8988T (cell line): Measurements from ENCODE around the gene FILIP1L.

ENCODE experiments used
- DNase-seq: peaks from one replicate; pipeline ENCODE4 v3.0.0; 2011

Gene FILIP1L

DNA sequence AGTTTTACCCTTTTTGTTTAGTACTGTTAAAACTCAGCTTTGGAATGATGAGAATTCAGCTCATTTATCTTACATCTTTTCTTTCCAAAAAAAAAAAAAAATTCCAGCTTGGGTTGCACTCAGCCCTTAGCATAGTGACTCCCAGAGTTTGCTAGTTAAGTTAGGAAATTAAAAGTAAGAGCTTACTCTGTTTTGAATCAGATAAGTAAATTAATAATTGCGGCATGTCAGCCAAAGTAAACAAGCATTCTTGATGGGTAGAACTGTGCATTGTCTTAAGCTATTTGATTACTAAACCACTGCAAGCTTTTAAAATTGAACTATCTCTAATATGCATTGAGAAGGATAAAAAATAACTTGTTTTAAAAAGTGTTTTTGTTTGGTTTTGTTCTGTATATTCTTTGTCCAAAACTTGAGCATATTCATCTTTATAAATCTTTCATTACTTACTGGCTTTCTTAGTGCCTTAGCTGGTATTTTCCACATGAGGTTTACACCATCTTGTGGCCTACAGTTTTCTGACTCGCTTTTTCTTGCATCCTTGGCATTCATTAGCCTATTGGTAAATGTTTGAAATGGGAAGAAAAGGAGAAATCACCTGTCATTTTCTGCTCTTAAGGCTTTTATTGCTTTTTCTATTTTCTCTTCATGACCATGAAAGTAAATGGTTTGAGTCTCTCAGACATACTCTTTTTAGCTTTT, 107.6 kb downstream of the FILIP1L start:
- DNase-seq: no peak

DNA sequence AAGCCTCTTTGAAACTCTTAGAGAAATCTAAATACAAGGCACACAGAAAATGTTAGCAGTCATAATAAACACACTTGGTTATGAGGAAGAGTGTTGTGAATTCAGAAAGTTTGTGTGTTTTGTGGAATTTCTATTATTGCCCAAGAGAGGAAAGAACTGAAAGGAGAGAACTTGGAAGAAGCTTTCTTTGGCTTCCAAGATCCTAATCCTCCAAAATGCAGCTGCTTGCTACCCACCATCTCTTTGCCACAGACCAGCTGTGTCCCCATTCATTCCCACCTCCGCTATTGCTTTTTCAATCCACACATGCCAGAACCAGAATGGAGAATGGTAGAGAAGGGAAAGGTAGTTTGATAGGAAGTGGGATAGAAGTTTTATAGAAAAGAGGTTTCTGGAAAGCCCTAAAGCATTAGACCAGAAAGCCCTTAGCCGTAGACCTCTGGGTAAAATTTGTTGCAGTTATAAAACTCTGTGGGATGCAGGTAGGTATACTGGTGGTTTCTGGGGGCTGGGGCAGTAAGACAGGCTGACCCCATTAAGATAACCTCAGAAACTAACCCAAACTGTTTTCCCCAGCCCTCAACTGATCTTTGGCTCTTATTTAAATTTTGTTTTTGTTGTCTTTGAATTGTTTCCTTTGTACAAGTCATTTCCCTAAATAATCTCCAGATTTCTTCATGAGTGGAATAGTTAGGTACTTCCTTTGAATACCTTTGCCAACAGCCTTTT, 108.5 kb downstream of the FILIP1L start:
- DNase-seq: no peak

DNA sequence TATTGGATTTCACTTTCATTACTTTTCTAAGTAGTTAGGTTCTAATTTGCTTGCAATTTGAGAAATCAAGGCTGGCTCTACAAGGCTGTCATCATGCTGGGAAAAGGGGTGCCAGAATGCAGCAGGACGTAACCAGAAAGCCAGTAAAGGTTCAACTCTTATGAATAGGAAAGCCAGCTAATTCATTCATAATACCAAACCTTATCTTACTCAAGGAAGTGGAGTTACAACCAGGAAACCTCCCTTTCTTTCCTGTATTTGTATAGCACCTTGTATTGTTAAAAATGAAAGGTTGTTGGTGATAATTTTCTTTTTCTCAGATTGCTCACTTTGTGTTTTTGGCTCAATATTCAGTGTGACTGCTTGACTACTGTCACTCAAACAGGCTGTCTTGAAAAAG, 109.4 kb downstream of the FILIP1L start:
- DNase-seq: no peak

DNA sequence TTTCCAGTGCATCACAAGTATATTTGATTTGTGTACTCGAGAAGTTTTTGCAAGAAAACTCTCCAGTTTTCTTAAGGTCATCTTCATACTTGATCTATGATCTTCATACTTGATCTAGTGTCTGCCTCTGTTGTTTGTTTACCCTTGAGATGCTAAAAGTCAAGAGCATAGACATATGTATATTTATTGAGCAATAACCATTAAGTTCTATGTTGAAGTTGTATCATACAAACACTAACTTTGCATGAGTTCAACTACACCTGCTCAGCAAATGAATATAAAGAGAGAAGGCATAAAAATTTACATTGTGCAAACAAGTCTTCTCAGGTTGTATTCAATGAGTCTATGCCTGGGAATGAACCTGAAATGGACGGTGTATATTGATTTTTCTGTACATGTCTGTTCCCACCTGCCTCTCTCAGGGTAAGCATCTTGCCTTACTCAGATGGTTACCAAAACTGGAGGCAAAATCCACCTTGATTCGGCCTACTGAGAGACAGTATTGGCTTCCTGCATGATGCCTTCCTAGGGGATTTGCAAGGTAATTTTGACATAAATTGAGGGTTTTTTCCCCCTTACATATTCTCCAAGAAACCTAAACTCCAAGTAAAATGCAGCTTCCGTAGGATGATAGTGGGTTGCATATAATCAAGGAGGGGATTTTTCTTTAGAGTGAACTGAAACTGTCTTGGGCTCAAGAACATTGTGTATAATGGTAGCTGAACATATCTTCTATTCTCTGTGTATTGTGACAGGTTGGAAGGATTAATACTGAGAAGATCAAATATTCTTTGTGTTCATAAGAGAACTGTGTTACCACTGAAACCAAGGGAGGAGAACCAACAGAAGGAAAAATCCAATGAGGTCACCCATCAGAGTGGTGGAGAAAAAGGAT, 110.4 kb downstream of the FILIP1L start:
- no peak for DNase-seq

DNA sequence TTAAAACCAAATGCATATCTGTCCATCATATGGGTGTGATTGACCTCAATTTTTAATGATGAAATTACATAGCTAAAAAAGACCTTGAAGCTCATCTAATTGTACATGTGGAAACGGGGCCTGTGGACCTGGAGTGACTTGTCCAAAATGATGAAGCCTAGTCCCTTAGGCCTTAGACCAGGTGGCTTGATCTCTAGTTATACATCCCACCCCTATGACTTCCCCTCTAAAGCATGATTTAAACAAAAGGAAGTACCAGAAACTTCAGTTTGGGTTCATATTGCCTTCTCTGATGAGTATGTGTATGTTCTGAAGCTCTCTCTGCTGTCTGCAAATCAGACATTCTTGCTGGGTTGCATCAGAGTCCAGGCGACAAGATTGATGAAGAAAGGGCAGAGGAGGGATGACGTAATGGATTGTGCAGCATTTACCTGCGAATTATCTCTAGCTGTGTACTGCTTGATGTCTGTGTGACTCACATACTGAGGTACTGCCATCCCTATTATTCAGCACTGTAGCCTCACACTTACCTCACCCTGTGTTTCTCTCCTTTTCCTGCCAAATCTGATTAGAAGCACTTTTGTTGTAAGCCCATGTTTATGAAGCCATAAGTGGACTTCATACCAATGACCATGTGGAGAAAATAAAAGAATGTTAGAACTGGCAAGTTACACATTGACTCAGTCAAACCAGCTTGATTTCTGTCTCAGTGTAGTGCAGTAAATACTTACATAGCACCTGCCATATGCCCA, 111.5 kb downstream of the FILIP1L start:
- DNase-seq: no peak

DNA sequence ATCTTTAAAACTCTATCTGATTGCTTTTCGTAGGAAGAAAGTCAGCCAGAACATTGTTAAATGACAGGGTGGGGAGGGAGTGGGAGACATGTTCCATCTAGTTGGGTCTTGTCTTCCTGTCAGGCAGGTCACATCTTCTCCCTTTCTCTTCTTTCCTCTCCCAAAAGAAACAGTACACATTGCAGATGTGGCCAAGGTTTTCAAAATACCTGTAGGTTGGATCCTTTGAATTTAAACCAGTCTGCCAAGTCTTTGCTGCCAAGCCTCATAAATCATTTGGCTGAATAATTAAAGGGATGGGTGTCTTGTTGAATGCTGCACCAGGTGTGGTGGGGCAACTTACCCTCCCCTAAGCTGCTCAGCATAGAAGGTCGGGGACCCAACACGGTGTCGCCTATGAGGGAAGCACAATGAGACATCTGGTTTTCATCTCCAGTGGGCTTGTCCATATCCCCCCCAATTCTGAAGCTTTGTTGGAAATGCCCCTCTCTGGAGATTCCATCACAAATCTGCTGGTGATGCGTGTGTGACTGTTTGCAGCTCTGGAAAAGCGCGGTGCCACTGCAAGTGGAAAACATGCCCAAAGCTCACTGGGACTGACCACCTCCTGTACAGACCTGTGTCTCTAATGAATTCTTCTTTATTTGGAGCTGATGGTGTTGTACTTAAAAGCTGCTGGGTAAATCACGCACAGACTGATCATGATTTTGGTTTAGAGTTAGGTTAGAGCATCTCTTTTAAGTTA, 112.6 kb downstream of the FILIP1L start:
- DNase-seq: no peak

DNA sequence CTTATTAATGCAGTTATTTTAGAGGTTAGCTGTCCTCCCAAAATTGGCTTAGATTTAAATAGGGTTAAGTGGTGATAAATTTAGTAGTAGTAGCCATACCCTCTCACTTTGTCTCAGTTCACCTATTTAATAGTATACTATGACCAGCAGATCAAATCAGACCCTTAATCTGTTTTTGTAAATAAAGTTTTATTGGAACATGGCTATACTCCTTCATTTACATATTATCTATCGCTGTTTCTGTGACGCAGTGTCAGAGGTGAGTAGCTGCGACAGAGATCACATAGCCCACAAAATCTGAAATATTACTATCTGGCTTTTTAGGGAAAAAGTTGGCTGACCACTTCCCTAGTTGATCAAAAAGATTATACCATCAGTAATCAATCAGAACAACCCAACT, 113.2 kb downstream of the FILIP1L start:
- no peak for DNase-seq

DNA sequence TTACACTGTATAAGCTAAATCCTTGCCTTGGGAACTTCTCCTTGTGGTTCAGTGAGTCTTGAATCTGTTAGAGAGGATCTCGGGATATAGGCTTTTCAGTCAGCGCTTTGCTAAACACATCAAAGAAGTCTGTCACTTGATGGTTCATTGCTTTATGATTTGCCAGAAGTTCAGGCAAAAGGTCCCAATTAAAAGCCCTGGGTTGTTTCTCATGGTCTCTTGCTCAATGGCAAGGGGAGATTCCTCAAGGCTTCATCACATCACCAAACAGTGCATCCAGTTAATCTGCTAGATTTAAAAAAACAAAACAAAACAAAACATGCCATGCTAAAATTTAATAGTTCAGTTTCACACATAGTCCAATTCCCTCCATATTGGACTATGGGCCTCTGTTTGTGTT, 114.8 kb downstream of the FILIP1L start:
- DNase-seq: no peak

DNA sequence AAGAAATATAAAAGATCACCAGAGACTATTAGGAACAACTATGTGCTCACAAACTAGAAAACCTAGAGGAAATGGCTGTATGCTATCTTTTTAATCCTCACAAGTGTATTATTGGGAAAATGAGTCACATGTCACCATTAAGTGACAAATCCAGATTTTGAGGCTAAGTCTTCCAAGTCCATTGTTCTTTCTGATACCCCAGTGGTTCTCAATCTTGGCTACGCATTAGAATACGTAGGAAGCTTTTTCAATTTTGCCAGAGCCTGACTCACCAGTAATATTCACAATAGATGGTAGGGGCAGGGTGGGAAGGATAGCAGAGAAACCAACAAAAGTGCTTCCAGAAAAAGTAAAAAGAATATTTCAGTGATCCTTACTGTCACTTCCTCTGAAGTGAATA, 117.0 kb downstream of the FILIP1L start:
- no peak for DNase-seq

DNA sequence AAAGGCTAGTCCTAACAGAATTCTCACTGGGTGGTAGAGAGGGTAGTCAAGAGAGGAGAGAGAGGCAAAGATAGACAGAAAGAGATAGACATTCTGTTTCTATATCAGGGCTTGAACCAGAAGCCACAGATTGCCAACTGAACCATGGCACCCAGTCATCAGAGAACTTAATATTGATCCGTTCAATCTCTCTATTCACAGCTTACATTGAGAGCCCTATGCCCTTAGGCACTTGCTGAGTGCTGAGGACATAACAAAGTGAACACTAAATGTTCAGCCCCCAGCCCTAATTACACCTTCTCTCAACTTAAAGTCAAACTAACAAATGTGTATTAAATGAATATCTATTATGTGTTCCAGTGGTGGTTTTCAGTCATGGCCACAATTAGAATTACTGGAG, 124.1 kb downstream of the FILIP1L start:
- no peak for DNase-seq

DNA sequence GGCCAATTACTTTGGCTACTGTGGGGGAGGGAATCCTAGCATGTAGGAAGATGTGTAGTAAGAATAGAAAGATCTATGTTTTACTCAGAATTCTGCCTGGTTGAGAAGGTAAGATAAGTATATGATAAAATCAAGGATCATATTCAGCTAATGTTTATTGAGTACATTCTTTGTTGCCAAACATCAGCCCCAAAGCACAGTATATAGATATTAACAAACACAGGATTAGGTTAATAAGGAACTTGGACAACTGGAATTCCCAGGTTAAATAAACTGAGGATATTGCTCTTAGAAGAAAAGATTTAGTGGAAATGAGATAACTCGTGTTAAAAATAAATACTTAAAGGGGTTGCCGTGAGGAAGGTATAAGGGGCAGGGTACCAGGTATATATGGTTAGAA, 129.6 kb downstream of the FILIP1L start:
- no peak for DNase-seq

DNA sequence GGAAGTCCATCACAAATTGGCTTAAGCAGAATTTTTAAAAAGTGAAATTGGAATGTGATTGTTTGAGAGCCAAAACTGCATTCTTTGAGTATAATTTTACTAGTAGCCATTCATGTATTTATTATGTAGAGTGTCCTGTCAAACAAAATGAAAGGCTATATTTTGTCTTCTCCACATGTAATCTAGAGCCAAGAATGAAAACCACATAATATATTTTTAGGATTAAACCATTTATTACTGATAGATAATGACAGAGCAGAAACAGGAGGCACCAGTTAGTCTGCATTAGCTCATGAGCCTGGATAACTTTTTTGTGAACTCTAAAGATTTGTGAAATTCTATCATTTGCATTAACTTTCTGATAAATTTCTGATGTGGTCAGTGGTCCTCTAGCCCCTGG, 130.2 kb downstream of the FILIP1L start:
- no peak for DNase-seq

DNA sequence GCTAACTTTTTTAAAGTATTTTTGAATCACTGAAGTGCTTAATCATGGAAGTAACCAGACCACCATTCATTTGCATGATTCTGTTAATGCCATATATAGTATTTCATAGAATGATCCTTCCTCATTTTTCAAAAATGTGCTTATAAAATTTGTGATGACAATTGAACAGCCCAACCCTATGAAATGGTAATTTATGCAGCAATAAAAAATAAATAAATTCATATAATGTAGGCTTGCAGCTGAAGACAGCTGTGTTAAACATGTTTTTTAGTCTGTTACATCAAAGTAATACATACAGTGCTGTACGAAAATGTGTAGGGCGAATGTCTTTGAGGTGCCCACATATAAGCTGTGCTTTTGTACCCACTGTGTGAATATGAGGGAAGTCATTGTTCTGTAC, 131.7 kb downstream of the FILIP1L start:
- DNase-seq: no peak

DNA sequence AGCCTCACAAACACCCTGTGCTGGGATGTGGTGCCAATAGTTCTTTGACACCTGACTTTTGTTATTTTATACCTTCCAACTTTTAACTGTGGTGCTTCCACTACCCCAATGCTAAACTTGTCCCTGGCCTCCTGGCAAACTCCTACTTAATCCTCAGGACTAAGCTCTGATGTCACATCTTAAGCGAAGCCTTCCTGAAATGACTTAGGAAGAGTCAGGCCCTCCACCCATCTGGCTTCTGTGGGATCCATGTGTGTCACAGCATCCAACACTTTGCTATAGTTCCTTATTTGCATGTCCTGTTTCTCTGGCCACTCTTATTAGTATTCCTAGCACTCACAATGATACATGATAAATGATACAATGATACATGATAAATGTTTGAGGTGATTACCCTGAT, 133.2 kb downstream of the FILIP1L start:
- DNase-seq: no peak

DNA sequence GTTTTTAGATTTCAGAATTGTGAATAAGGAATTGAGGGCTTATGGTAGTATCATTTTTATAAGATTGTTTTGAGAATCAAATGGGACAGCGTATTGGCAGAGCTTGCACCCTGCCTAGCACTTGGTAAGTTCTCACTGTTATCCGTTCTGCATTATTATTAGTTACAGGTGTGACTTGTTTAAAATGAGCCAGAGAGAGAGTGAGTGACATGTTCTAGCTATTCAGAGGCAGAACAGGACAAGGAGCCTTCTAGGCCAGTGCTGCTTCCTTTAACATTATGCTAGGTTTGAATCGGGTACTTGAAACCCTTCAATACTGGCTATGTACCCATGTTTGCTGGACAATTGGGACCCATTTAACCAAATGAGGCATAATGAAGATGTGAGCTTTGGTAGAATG, 133.7 kb downstream of the FILIP1L start:
- no peak for DNase-seq

DNA sequence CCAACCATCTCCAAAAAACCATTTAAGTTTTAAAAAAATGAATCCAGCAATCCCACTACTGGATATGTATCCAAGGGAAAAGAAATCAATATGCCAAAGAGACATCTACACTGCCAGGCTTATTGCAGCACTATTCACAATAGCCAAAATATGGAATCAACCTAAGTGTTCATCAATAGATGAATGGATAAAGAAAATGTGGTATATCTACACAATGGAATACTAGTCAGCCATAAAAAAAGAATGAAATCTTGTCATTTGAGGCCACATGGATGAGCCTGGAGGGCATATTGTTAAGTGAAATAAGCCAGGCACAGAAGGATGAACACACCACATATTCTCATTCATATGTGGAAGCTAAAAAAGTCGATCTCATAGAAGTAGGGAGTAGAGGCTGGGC, 136.1 kb downstream of the FILIP1L start:
- no peak for DNase-seq

DNA sequence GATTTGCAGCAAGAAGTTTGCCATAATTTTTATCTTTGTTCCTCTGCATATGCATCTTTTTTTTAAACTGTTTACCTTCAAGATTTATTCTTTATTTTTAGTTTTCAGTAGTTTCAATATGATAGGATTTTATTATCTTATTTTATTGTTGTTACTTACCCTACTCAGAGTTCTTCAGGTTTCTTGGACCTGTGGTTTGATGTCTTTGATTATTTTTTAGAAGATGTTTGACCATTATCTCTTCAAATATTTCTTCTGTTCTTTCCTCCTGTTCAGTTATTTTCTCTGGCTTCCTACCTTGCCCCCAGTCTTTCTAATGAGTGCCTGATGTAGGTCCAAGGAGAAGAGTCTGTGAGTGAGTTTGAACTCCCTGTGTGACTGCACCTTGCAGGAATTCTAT, 137.7 kb downstream of the FILIP1L start:
- no peak for DNase-seq

DNA sequence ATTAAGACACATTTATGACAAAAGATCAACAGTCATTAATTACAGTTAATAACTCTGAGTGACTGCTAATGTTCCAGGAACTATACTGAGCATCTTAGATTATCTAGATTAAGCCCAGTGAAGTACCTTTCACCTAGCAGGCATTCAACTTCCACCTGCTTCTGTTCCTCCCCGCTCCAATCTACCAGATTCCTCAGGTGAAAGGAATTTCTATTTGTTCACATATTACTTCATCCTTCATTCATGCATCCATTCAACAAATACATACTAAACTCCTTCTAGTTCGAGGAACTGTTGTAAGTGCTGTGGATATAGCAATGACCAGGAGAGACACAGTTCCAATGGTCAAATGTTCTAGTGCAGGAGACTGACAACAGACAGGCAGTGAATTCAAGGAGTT, 139.3 kb downstream of the FILIP1L start:
- no peak for DNase-seq

DNA sequence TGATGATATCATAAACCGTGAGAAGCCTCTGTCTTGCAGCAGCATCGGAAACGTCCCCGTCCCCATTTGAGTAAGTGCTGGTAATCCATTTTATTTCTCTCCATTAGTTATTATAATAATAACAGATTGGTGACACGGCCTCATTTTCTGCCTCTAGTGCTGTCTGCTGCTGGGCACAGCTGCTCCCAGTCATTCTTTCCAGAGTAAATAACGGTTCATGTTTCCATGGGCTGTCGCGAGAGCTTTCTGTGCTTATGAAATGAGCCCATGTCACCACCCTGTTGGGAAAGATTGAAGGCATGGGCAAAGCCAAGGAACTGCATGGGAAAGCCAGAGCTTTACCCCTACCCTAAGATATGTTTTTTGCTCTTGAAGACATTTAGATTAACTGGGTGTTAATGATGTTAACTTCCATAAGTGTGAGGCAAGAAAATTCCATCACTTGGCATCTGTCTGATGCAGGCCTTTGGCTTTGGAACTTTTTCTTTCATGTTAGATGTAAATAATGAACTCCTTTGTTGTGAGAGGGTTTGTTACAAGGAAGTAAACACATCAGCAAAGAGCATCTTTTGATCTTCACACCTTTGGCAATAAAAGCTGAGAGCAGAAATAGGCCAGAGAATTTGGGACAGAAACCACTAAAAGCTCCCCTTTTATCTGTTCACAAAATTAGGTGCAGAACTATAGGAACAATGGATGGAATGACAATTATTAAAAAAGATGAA, 141.8 kb downstream of the FILIP1L start:
- DNase-seq: no peak

DNA sequence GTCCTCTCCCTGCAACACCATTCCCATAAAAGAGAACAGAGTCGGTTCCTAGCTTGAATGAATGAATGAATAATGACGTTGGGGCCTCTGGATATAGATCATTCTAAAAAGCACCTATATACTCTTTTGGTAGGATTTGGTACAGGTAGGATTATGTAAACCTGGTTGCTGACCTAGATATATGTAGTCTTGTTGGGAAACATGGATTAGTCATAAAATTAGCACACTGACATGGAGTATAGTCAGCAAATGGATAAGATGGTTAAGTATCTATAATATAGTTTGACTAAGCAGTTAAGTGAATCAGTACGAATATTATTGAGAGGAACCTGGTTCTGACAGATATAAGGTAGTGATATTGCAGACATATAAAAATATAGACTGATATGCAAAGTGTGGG, 142.5 kb downstream of the FILIP1L start:
- no peak for DNase-seq

DNA sequence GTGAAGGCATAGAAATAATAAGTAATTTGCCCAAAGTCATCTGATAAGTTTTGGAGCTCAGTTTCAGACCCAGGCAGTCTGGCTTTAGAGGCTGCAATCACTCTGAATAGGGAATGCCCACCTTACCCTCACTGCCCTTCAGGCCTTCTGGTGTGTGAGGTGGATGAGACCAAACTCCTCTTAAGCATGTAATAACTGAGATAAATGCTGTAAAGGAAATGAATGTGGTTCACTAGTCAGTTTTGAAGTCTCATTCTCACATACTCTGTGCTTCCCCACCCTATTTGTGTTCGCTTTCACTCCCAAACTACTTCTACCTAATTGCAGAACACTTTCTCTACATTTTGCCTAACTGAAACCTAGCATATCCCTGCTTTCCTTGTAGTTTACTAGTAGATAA, 144.1 kb downstream of the FILIP1L start:
- DNase-seq: no peak

DNA sequence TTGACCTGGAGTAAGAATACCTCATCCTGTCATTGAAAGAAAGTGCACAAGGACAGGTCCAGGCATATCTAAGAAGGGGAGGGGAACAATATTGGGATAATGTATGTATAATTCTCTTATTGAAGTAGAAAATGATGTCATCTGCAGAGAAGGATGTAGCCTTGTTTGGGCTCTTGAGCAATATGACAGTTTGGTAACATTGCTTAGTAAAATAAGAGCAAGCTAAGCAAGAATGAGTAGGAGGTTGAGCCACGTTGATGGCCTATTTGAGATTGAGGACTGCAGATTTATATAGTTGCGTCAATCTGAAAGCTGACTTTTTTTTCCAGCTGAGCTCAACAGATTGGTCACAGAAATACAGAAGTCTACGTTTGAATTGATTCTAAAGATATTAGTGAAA, 145.2 kb downstream of the FILIP1L start:
- DNase-seq: no peak
